ENCODE measurements around the gene CYTH2.

Gene CYTH2

DNA sequence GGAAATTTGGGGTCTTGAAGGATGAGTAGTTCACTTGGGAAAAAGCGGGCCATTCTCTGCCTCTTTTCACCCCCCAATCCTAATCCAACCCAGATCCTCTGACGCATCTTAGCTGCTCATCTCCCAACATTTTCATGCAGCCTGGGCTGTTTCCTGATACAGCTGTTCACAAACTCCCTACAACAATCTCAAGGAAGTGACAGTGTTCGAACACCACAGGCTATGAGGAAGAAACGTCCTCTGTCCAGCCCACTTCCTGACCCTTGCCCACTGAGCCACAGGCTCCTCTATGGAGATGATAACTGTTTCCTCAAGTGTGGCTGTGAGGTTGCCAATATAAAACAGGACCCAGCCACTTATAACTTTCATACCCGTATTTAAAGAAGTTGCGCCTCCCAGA, 26.2 kb downstream of the CYTH2 start:
- H3K4me1 ChIP-seq (ENCODE audit: control insufficient read depth, insufficient read depth, low read length) = no peaks in the 10 kb centered on the region
- H3K27ac ChIP-seq (ENCODE audit: low read depth, low read length) = no peak overlapping the region
- H3K27me3 ChIP-seq (ENCODE audit: control insufficient read depth, insufficient read depth, low read length) = peaks cover 22% of the 10 kb centered on the region

GRCh38 chr19:48496959-48497727, 28.0 kb downstream of the CYTH2 start:
- Histone ChIP-seq H3K27ac (ENCODE audit: low read depth, low read length) (no peak overlapping the region), H3K36me3 (ENCODE audit: control insufficient read depth, insufficient read depth, low read length) (no peaks in the 10 kb centered on the region), H3K27me3 (ENCODE audit: control insufficient read depth, insufficient read depth, low read length) (peaks cover 33% of the 10 kb centered on the region), H3K9ac (ENCODE audit: low read length) (no peak overlapping the region), H3K4me3 (ENCODE audit: low read length) (no peak overlapping the region), H3K4me1 (ENCODE audit: control insufficient read depth, insufficient read depth, low read length) (no peaks in the 10 kb centered on the region)

More for the DNA sequence above, 26.2 kb downstream of the CYTH2 start:
- Histone ChIP-seq H3K4me3 (ENCODE audit: low read length) (no peak overlapping the region), H3K36me3 (ENCODE audit: control insufficient read depth, insufficient read depth, low read length) (no peaks in the 10 kb centered on the region), H3K9ac (ENCODE audit: low read length) (no peak overlapping the region)

- no peak overlapping the region for H3K27ac ChIP-seq (ENCODE audit: low read depth, low read length)
- H3K4me3 ChIP-seq (ENCODE audit: low read length) = no peak overlapping the region
- peaks cover 36% of the 10 kb centered on the region for H3K27me3 ChIP-seq (ENCODE audit: control insufficient read depth, insufficient read depth, low read length)
- H3K4me1 ChIP-seq (ENCODE audit: control insufficient read depth, insufficient read depth, low read length) = no peaks in the 10 kb centered on the region
- no peak overlapping the region for H3K9ac ChIP-seq (ENCODE audit: low read length)
- H3K36me3 ChIP-seq (ENCODE audit: control insufficient read depth, insufficient read depth, low read length) = no peaks in the 10 kb centered on the region
Measured at GRCh38 chr19:48497728-48498594, 28.8 kb downstream of the CYTH2 start.

GRCh38 chr19:48498595-48499311, 29.6 kb downstream of the CYTH2 start:
- no peak overlapping the region for H3K27ac ChIP-seq (ENCODE audit: low read depth, low read length)
- peaks cover 36% of the 10 kb centered on the region for H3K27me3 ChIP-seq (ENCODE audit: control insufficient read depth, insufficient read depth, low read length)
- no peaks in the 10 kb centered on the region for H3K4me1 ChIP-seq (ENCODE audit: control insufficient read depth, insufficient read depth, low read length)
- H3K4me3 ChIP-seq (ENCODE audit: low read length) = no peak overlapping the region
- H3K9ac ChIP-seq (ENCODE audit: low read length) = no peak overlapping the region
- no peaks in the 10 kb centered on the region for H3K36me3 ChIP-seq (ENCODE audit: control insufficient read depth, insufficient read depth, low read length)

GRCh38 chr19:48499316-48500090, 30.3 kb downstream of the CYTH2 start:
- H3K27me3 ChIP-seq (ENCODE audit: control insufficient read depth, insufficient read depth, low read length) = peaks cover 32% of the 10 kb centered on the region
- no peak overlapping the region for H3K27ac ChIP-seq (ENCODE audit: low read depth, low read length)
- H3K9ac ChIP-seq (ENCODE audit: low read length) = no peak overlapping the region
- no peaks in the 10 kb centered on the region for H3K4me1 ChIP-seq (ENCODE audit: control insufficient read depth, insufficient read depth, low read length)
- no peaks in the 10 kb centered on the region for H3K36me3 ChIP-seq (ENCODE audit: control insufficient read depth, insufficient read depth, low read length)
- no peak overlapping the region for H3K4me3 ChIP-seq (ENCODE audit: low read length)

- peaks cover 30% of the 10 kb centered on the region for H3K27me3 ChIP-seq (ENCODE audit: control insufficient read depth, insufficient read depth, low read length)
- peak overlapping the region; percentile 48 for H3K4me3 ChIP-seq (ENCODE audit: low read length)
- H3K36me3 ChIP-seq (ENCODE audit: control insufficient read depth, insufficient read depth, low read length) = no peaks in the 10 kb centered on the region
- no peak overlapping the region for H3K9ac ChIP-seq (ENCODE audit: low read length)
- no peak overlapping the region for H3K27ac ChIP-seq (ENCODE audit: low read depth, low read length)
- no peaks in the 10 kb centered on the region for H3K4me1 ChIP-seq (ENCODE audit: control insufficient read depth, insufficient read depth, low read length)
Measured at GRCh38 chr19:48500830-48501493, 31.8 kb downstream of the CYTH2 start.

- Histone ChIP-seq H3K27ac (ENCODE audit: low read depth, low read length) (no peak overlapping the region), H3K36me3 (ENCODE audit: control insufficient read depth, insufficient read depth, low read length) (no peaks in the 10 kb centered on the region), H3K27me3 (ENCODE audit: control insufficient read depth, insufficient read depth, low read length) (peaks cover 30% of the 10 kb centered on the region), H3K4me3 (ENCODE audit: low read length) (peak overlapping the region; percentile 48), H3K4me1 (ENCODE audit: control insufficient read depth, insufficient read depth, low read length) (no peaks in the 10 kb centered on the region), H3K9ac (ENCODE audit: low read length) (no peak overlapping the region)
Measured at GRCh38 chr19:48501494-48502349, 32.6 kb downstream of the CYTH2 start.

DNA sequence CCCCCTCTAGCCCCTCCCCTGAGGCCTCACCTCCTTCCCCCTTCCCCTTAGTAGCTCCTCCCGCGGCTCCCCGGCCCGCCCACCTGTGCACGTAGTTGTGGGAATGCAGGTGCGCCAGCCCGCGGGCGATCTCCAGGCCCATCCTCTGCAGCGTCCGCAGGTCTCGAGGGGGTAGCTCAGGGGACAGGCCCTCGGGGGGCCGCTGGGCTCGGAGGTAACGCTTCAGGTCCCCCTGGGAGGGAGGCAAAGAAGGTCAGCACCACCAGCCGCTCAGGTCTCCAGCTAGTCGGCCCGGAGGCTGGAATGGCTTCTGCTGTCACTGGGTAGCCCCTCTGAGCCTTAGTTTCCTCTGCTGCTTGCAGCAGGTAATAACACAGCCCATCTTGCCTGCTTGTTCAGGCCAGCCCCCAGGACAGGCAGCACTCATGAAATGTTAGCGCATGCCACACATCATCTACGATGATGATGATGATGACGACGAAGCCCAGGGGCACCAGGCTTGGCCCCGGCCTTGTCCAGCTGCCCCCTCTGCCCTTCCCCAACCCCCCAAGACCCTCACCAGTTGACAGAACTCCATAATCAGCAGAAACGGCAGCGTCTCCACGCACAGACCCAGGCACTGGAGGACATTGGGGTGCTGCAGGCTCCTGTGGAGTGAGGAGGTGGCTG, 33.3 kb downstream of the CYTH2 start:
- Histone ChIP-seq H3K27ac (ENCODE audit: low read depth, low read length) (no peak overlapping the region), H3K9ac (ENCODE audit: low read length) (no peak overlapping the region), H3K36me3 (ENCODE audit: control insufficient read depth, insufficient read depth, low read length) (no peaks in the 10 kb centered on the region), H3K27me3 (ENCODE audit: control insufficient read depth, insufficient read depth, low read length) (peaks cover 28% of the 10 kb centered on the region), H3K4me1 (ENCODE audit: control insufficient read depth, insufficient read depth, low read length) (no peaks in the 10 kb centered on the region), H3K4me3 (ENCODE audit: low read length) (no peak overlapping the region)

- H3K36me3 ChIP-seq (ENCODE audit: control insufficient read depth, insufficient read depth, low read length) = no peaks in the 10 kb centered on the region
- peaks cover 6% of the 10 kb centered on the region for H3K27me3 ChIP-seq (ENCODE audit: control insufficient read depth, insufficient read depth, low read length)
- no peak overlapping the region for H3K9ac ChIP-seq (ENCODE audit: low read length)
- no peak overlapping the region for H3K4me3 ChIP-seq (ENCODE audit: low read length)
- H3K4me1 ChIP-seq (ENCODE audit: control insufficient read depth, insufficient read depth, low read length) = no peaks in the 10 kb centered on the region
- no peak overlapping the region for H3K27ac ChIP-seq (ENCODE audit: low read depth, low read length)
Measured at GRCh38 chr19:48506138-48506733, 37.1 kb downstream of the CYTH2 start.

- Histone ChIP-seq H3K4me3 (ENCODE audit: low read length) (no peak overlapping the region), H3K27me3 (ENCODE audit: control insufficient read depth, insufficient read depth, low read length) (peaks cover 7% of the 10 kb centered on the region), H3K36me3 (ENCODE audit: control insufficient read depth, insufficient read depth, low read length) (no peaks in the 10 kb centered on the region), H3K4me1 (ENCODE audit: control insufficient read depth, insufficient read depth, low read length) (no peaks in the 10 kb centered on the region), H3K27ac (ENCODE audit: low read depth, low read length) (no peak overlapping the region), H3K9ac (ENCODE audit: low read length) (no peak overlapping the region)
Measured at GRCh38 chr19:48507911-48508439, 38.8 kb downstream of the CYTH2 start.

Measured in rectal smooth muscle tissue (tissue), 1 donor.